HG02759 (cell line): ENCODE measurements around the gene MAPK14.
"Not testable (repeated sequence)": the region's sequence is repeated elsewhere in the genome, so short reads cannot be mapped to it uniquely, and the experiment has no call there.

Source experiments
- ATAC-seq: cut with Tn5 transposase; IDR thresholded peaks from one replicate; pipeline ENCODE4 v1.9.1; 2021; ENCODE audit warnings: mild to moderate bottlenecking, moderate library complexity; ENCODE audit not compliant: unreplicated experiment

MAPK14 gene

DNA sequence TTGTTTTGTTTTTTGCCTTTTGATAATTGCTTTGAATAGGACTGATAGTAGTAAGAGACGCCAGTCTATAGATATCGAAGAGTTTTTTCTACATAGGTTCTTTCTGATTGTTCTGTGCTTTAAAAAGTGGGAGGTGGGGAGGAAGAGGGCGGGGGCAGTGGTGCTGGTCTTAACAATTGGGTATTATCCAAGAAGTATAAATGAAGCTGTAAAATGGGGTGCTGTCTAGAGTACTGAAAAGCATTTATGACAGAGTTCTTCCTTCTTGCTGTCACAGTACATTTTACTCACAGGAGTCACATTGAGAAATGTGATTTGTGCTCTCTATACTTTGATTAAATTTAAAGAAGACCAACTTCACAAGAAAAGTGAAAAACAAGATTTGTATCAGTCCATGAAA is 41.0 kb downstream of the MAPK14 start:
- ATAC-seq, result no peak

DNA sequence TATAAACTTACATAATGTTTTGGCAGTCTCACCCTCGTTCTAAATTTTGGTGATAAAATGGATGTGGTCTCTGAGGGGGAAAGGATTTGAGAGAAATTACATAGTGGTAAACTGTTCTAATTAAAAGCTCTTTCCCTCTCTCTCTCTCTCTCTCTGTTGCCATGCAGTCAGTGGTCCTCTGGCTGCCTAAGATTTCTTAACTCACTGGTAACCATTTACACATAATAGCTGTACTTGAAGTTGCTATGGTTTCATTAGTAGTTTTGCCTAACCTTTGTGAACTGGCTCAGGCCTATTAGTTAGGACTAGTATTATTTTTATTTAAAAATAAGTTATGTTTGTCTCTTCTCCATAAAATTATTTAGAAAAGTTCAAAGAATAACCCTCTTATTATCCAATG is 42.0 kb downstream of the MAPK14 start:
- no peak for ATAC-seq

DNA sequence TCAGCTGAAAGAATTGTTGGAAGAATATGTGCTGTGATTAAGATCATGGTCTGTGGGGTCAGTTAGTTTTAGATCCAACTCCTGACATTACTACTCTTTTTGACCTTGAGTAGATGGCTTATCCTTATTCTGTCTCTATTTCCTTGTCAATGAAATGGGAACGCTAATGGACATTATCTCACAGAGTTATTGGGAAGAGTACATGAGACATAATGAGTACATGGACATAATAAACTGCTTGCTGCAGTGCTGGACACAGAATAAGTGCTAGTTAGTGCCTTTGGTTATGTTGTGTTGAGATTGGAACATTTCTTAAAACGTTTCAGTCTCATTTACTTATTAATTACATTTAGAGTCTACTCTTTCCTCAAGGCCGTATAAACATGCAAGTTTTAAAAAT is 42.6 kb downstream of the MAPK14 start:
- no peak for ATAC-seq

DNA sequence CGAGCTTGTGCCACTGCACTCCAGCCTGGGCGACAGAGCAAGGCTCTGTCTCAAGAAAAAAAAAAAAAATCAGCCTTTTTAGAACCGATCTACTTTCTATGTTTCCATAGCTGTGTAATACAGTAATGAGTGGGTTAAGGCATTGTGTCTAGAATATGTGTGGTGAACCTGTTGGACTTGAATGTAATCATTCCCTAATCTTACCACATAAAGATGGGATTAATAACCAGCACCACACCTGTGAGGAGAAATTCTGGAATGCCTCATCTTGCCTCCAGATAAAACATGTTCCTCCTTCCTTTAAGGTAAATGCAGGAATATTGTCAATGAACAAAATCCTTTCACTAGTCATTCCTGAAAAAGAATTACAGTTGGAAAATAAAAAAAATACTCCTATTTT is 43.7 kb downstream of the MAPK14 start:
- ATAC-seq, result no peak

DNA sequence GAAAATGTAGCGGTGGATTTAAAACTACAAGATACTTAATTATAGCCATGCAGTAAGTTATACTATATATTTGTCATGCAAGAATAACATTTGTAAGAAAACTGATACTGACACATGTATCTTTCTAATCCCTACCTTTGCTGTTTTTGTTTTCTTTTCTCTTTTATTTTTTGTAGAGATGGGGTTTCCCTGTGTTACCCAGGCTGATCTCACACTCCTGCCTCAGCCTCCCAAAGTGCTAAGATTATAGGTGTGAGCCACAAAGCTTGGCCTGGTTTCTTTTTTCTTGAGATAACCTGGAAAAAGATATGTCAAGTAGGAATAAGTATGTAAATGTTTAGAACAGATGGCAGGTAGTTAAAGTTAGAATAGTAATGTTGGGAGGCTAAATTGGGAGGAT is 44.1 kb downstream of the MAPK14 start:
- no peak for ATAC-seq

DNA sequence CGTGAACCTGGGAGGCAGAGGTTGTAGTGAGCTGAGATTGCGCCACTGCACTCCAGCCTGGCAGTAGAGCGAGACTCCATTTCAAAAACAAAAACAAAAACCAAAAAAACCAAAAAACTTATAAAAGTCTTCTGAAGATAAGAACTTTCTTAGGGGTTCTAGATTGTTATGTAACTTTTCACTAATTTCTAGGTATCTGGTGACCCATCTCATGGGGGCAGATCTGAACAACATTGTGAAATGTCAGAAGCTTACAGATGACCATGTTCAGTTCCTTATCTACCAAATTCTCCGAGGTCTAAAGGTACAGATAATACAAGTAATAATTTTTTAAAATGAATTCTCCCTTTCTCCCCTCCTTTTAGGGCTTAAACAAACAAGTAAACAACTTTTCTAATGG is 45.1 kb downstream of the MAPK14 start:
- no peak for ATAC-seq

DNA sequence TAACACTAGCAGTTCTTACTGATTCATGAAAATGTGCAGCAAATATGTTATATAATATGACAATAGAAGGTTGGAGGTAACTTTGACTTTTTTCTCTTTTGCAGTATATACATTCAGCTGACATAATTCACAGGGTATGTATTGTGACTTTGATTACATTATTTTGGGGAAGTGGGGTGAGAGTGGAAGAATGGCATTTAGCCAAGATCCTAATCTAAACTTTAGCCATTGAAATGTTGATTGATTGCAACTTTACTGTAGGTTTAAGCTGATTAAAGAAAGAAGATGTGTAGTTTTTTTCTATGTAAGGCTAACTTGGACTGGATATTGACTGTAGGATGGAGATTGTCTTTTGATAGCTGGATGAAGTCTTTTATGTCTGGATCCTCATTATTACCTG is 46.0 kb downstream of the MAPK14 start:
- ATAC-seq, result no peak

DNA sequence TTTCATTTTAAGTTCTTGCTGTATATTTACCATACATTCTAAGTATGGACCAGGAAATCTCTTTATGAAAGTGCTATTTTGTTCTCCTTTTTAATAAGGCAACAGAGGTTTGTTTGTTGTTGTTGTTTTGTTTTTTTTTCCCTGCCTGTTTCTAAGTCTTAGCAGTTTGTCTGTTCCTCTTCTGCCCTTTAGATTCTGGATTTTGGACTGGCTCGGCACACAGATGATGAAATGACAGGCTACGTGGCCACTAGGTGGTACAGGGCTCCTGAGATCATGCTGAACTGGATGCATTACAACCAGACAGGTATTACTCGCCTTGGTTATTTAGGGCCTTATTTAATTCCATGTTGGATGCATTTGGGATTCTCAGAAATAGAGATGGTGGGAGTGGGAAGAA is 48.0 kb downstream of the MAPK14 start:
- no peak for ATAC-seq

DNA sequence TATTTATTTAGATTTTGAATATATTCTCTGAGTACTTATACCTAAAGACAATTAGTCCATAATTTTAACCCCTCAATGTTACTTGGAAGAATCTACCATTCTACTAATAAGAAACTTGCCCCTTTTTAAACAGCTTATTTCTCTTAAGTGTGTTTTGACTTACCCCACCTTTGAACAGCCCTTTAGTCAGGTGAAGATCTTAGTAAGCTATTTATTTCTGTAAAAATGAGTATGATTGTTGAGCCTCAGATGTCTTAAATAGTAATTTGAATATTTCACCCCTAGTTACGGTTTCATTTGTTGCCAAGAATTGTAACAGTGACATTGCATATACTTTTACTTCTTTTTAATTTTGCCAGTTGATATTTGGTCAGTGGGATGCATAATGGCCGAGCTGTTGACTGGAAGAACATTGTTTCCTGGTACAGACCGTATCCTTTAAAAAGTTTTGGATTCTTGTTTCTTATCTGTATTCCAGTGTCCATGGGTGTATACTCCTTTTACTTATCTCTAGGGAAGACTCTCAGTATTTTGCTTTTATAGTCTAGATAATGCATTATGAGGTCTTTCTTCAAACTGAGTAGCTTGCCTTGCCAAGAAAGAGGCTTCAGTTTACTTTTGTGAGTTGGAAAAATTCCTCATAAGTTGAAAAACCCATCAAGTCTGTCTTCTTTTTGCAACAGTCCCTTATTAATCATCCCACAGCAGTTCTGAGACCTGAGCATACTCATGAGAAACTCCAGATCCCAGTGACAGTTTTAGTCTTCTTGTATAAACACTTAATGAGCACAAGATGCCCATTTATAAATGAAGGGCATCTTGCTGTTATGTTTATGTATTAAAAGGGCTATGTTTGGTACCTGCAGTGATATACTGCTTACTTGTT is 48.8 kb downstream of the MAPK14 start:
- no peak for ATAC-seq

DNA sequence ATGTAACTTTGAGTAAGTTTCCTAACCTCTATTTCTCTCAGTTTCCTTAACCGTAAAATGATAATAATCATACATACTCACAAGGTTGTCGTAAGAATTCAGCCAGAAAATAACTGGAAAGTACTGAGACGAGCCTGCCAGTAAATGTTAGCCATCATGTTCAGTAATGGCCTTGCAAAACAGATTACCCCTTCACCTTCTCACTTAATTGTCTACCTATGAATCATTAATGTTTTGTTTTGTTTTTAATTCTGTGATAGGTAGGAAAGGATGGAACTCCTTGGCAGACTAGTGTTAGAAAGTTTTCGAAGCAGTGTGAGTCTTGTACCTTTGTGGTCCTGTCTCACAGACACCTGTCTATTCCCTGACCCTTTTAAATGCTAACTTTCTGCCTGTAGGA is 50.6 kb downstream of the MAPK14 start:
- ATAC-seq, result no peak

DNA sequence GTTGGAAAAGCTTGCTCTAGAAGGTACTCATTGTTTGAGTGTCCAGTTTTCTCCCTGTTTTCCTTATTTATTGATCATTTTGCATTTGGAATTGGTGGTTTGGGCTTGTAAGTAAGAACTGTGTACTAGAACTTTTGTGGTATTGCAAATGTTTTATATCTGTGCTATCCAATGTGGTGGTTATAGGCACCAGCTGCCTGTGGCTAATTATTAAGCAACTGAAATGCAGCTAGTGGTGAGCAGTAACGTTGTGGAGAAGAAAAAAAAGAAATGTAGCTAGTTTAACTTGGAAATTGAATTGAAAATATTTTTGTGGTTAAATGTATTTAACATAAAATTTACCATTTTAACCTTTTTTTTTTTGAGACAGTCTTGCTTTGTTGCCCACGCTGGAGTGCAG is 52.0 kb downstream of the MAPK14 start:
- no peak for ATAC-seq

DNA sequence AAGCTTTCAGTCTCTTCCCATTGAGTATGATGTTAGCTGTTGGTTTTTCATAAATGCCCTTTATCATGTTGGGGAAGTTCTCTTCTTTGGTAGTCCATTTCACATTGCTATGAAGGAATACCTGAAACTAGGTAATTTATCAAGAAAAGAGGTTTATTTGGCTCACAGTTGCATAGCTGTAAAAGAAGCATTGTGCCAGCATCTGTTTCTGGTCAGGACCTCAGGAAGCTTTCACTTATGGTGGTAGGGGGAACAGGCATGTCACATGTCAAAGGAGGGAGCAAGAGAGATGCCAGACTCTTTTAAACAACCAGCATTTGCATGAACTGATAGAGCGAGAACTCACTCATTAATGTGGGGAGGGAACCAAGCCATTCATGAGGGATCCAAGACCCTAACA is 54.7 kb downstream of the MAPK14 start:
- ATAC-seq, result no peak

DNA sequence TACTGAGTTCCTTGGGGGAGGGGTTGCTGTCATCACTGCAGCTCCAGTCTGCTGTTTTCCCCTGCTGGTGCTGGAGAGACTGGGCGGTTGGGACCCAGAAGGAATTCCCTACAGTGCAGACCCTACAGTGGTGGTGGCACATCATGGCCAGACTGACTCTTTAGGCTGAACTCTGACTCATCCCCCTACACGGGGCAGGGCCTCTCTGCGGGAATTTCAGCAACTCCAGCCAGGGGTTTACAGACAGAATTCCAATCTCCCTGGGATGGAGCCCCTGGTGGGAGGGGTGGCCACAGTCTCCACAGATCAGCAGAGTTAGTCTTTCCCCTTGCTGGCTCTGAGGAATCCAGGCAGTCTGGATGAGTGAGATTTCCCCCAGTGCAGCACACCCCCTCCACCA is 55.8 kb downstream of the MAPK14 start:
- ATAC-seq, result no peak

DNA sequence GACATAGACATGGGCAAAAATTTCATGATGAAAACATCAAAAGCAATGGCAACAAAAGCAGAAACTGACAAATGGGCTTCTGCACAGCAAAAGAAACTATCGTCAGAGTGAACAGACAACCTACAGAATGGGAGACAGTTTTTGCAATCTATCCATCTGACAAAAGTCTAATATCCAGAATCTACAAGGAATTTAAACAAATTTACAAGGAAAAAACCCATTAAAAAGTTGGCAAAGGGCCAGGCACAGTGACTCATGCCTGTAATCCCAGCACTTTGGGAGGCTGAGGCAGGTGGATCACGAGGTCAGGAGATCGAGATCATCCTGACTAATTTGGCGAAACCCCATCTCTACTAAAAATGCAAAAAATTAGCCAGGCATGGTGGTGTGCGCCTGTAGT is 60.6 kb downstream of the MAPK14 start:
- not testable (repeated sequence) for ATAC-seq

DNA sequence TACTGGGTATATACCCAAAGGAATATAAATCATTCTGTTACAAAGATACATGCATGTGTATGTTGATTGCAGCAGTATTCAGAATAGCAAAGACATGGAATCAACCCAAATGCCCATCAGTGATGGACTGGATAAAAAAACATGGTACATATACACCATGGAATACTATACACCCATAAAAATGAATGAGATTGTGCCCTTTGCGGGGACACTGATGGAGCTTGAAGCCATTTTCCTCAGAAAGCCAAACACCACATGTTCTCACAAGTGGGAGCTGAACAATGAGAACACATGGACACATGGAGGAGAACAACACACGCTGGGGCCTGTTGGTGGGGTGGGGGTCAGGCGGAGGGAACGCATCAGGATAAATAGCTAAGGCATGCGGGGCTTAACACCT is 61.4 kb downstream of the MAPK14 start:
- no peak for ATAC-seq

DNA sequence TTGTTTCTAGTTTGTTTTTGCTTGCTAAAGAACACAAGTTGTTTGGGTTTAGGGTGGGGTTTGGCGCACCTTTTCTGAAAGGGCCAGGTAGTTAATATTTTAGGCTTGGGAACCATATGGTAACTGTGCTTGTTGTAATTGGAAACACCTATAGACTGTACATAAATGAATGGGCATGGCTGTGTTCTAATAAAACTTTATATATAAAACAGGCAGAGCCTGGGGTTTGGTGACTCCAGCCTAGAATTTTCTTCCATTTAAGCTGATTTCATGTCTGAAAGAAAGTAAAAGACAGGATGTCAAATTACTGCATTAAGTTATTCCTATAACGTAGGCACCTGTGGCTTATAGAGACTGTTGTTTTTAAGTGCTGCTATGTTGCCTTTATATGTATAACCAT is 66.6 kb downstream of the MAPK14 start:
- no peak for ATAC-seq

DNA sequence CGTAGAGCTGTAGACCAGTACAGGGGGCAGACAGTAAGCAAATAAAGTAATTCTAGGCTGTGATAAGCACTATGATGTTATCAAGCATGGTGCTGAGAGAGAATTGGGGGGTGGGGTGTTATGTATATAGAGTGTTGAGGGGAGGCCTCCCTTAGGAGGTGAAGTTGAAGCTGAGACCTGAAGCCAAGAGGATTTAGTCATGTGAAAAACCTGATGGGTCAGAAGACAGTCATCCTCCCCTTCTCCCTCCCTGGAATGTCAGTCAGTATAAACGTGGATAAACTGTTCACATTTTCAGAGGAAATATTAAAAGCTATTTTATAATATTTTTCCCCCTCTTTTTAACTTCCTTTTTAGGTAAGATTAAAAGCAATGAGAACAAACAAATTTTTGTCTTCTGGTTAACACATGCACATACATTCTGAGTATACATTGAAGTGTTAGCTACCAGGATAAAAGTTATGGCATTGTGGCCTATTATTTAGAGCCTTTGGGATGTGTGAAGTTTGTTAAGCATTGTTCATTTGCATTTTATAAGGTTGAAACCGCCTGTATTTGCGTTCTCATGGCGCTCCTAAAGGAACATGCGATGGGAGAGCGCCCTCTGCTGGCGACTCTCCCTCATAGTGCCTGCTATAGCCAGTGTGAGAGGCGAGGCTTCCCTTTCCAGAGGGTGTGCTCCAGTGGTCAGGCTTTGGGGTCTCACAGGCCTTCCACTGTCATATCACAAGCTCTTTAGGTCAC is 67.3 kb downstream of the MAPK14 start:
- ATAC-seq, result peak; percentile 64

DNA sequence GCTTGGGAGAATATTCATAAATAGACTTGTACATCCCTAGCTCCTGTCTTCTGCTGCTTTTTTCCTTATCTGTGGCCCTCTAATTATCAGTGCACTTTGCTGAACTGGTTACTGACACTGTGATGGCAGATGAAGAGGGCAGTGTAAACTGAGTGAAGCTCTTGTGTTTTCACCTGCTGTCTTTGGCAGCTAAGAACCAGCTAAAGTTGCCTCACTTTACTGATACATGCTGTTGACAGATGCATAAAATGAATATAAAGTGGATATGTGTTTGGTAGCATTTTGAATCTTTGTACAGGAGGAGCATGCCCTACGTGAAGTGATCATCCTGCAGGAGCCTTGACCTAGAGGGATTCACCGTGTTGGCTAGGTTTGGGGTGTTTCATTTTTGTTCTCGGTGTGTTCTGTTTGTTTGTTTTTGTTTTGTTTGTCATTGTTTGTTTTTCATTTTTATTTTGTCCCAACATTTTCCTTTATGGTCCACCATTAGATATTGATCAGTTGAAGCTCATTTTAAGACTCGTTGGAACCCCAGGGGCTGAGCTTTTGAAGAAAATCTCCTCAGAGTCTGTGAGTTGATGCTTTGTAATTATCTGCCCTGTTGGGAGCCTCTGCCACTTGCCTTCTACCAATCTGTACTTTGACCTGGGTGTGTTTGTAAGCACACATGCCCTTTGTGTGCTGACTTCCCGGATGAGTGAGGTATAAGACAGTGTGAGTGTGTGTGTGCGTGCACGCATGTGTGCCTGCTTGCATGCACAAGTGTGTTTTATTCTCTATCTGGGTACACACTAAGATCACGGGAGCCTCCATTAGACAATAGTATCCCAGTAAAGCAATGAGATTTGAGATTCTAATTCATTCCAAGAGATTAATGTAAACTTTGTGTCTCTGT is 68.1 kb downstream of the MAPK14 start:
- no peak for ATAC-seq

DNA sequence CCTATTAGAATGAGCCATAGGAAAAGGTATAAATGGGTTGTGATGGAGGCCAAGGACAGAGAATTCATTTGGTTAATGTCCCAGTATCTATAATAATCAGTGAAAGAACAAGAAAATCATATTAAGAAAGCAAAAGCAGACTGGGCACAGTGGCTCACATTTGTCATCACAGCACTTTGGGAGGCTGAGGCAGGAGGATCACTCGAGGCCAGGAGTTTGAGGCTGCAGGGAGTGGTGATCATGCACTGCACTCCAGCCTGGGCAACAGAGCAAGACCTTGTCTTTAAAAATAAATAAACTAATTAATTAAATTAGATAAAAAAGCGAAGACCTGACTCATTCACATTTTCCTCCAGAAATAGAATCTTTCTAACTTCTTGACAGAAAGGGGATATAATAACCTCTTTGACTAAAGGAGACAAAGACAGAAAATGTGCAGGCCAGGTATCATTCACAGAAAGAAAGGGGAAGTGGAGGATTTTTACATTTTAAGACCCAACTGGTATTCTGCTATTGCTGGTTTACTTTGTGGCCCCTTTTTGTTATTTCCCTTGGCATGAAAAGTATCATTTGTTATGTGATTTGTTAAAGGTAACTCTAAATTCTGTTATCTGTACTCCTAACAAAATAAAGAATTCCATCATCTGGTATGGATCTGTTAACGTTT is 70.8 kb downstream of the MAPK14 start:
- ATAC-seq, result no peak

DNA sequence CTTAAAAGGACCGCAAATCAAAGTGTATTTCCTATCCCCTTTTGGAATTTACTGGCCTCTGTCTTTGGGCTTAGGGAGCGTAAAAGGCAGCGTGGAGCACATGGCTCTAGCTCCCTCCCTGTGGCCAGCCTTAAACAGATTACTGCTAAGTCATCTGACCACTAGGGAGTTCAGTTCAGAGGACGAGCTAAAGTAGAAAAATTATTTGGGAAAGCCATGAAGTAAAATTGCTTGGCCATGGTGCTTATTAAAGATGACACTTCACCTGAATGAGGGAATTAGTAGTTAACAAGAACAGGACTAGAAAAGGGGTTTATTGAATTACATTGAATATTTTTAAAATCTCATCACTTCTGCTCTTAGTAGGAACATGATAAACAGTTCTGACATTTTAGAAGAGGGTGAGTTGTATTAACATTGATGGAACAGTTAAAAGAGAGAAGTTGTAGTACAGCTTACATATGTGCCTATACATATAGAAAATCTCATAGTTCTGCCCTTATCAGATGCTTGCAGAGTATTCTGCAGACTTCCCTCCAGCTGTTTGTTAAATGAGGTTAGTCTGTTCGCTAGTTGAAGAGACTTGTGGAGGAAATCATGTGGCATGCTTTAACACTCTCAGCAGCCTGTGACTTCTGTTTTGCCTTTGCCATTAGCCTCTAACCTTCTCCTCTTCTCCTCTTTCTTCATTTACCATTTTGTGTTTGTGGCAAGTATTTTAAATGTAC is 71.5 kb downstream of the MAPK14 start:
- no peak for ATAC-seq
